CD4-positive, alpha-beta T cell treated with Interleukin-21 for 1 hour (primary cell): ENCODE data around the gene PDGFRB.

Source experiments
- DNase-seq: peaks from one replicate; pipeline ENCODE4 v3.0.0-alpha.2; 2020

PDGFRB gene

GRCh38 chr5:150126921-150127265, 28.8 kb downstream of the PDGFRB start:
- DNase-seq, result no peak

GRCh38 chr5:150126199-150126920, 29.3 kb downstream of the PDGFRB start:
- DNase-seq, result no peak

- DNase-seq, result no peak
Measured at GRCh38 chr5:150125334-150125733, 30.3 kb downstream of the PDGFRB start.

GRCh38 chr5:150124596-150124995, 31.0 kb downstream of the PDGFRB start:
- DNase-seq, result no peak

GRCh38 chr5:150124111-150124557, 31.5 kb downstream of the PDGFRB start:
- no peak for DNase-seq

GRCh38 chr5:150123542-150123941, 32.1 kb downstream of the PDGFRB start:
- peak; percentile 2 for DNase-seq

- DNase-seq, result no peak
Measured at GRCh38 chr5:150122536-150123481, 32.8 kb downstream of the PDGFRB start.

- DNase-seq, result no peak
Measured at GRCh38 chr5:150122158-150122510, 33.5 kb downstream of the PDGFRB start.

GRCh38 chr5:150121448-150122157, 34.0 kb downstream of the PDGFRB start:
- no peak for DNase-seq

- DNase-seq, result no peak
Measured at GRCh38 chr5:150120617-150121447, 34.8 kb downstream of the PDGFRB start.

- DNase-seq, result no peak
Measured at GRCh38 chr5:150120062-150120441, 35.6 kb downstream of the PDGFRB start.

GRCh38 chr5:150119421-150120061, 36.1 kb downstream of the PDGFRB start:
- no peak for DNase-seq

- no peak for DNase-seq
Measured at GRCh38 chr5:150118561-150119229, 37.0 kb downstream of the PDGFRB start.

GRCh38 chr5:150117945-150118560, 37.6 kb downstream of the PDGFRB start:
- no peak for DNase-seq

- DNase-seq, result no peak
Measured at GRCh38 chr5:150116667-150117400, 38.8 kb downstream of the PDGFRB start.

- no peak for DNase-seq
Measured at GRCh38 chr5:150114773-150115408, 40.8 kb downstream of the PDGFRB start.

- no peak for DNase-seq
Measured at GRCh38 chr5:150114102-150114641, 41.5 kb downstream of the PDGFRB start.

GRCh38 chr5:150113047-150113744, 42.4 kb downstream of the PDGFRB start:
- no peak for DNase-seq
